K562 (cell line): Measurements from ENCODE around the gene UBXN1. TPM values are rescaled to one million over a fixed set of nuclear protein-coding genes. Genes with fewer than 3 reads are reported as not detected.

Source experiments
- CBX1 ChIP-seq: sonication (generic); IDR thresholded peaks from 2 replicates; pipeline ENCODE4 v1.6.1; 2016; ENCODE audit warnings: antibody characterized with exemption, low read depth, mild to moderate bottlenecking
- E2F3 ChIP-seq: fragments of 250-450 bp; sonication (Bioruptor Pico); IDR thresholded peaks from 2 replicates; pipeline ENCODE4 v1.4.0; 2020; ENCODE audit warnings: mild to moderate bottlenecking
- E2F6 ChIP-seq, 2 experiments: IDR thresholded peaks; 2 replicates each; pipeline ENCODE4 v1.6.1; 2011; ENCODE audit warnings: borderline replicate concordance in 1 of 2, control low read depth in 1 of 2, low read depth in 1 of 2, low read length in 1 of 2, mild to moderate bottlenecking in 1 of 2, mixed read lengths in 1 of 2, moderate library complexity in 1 of 2; ENCODE audit not compliant: insufficient read depth in 1 of 2, insufficient read length in 1 of 2, poor library complexity in 1 of 2, severe bottlenecking in 1 of 2; ENCODE audit errors: extremely low read depth in 1 of 2
- FOS ChIP-seq: IDR thresholded peaks from 3 replicates; pipeline ENCODE4 v1.6.1; 2011; ENCODE audit not compliant: insufficient read length; ENCODE audit errors: extremely low read depth
- GABPB1 ChIP-seq: sonication (generic); formaldehyde crosslinking; IDR thresholded peaks from 2 replicates; pipeline ENCODE4 v1.8.0; 2022; ENCODE audit warnings: mild to moderate bottlenecking, missing genetic modification reagents
- GATAD2B ChIP-seq: fragments of 450-650 bp; IDR thresholded peaks from 2 replicates; pipeline ENCODE4 v1.6.1; 2017; ENCODE audit warnings: mild to moderate bottlenecking, borderline replicate concordance
- JUN ChIP-seq, 2 experiments: sonication (generic) in 1 of 2; formaldehyde crosslinking in 1 of 2; IDR thresholded peaks; 2 replicates each; pipeline versions ENCODE4 v1.6.1 to v1.8.0; 2012 to 2022; ENCODE audit warnings: borderline replicate concordance in 2 of 2, mild to moderate bottlenecking in 2 of 2, improper control_type of control experiment in 1 of 2, low read depth in 1 of 2, low read length in 1 of 2, missing genetic modification reagents in 1 of 2
- KDM1A ChIP-seq, 2 experiments: fragments of 450-650 bp; IDR thresholded peaks; 2 replicates each; pipeline ENCODE4 v1.6.1; 2016; ENCODE audit warnings: mild to moderate bottlenecking in 2 of 2
- MBD2 ChIP-seq: sonication (generic); IDR thresholded peaks from 2 replicates; pipeline ENCODE4 v1.6.1; 2016; ENCODE audit warnings: low read depth, borderline replicate concordance
- NCOA6 ChIP-seq: fragments of 450-650 bp; IDR thresholded peaks from 2 replicates; pipeline ENCODE4 v1.6.1; 2017; ENCODE audit warnings: mild to moderate bottlenecking
- NFIC ChIP-seq: fragments of 450-650 bp; IDR thresholded peaks from 2 replicates; pipeline ENCODE4 v1.6.1; 2017; ENCODE audit warnings: mild to moderate bottlenecking, inconsistent platforms
- NRF1 ChIP-seq, 2 experiments: fragments of 450-650 bp; IDR thresholded peaks in 1 of 2; conservative IDR thresholded peaks in 1 of 2; 2 replicates each; pipeline ENCODE4 v1.6.1; 2014; ENCODE audit warnings: mild to moderate bottlenecking in 2 of 2
- PHTF2 ChIP-seq: fragments of 250-450 bp; sonication (Bioruptor Pico); IDR thresholded peaks from 2 replicates; pipeline ENCODE4 v1.5.0; 2021; ENCODE audit warnings: mild to moderate bottlenecking
- TRIM24 ChIP-seq, 2 experiments: fragments of 450-650 bp; IDR thresholded peaks; 2 replicates each; pipeline ENCODE4 v1.6.1; 2016
- USF1 ChIP-seq: sonication (generic); formaldehyde crosslinking; IDR thresholded peaks from 2 replicates; pipeline ENCODE4 v1.9.0; 2022; ENCODE audit warnings: mild to moderate bottlenecking, missing genetic modification reagents
- ZBTB2 ChIP-seq: fragments of 450-650 bp; IDR thresholded peaks from 2 replicates; pipeline ENCODE4 v1.6.1; 2016; ENCODE audit warnings: antibody characterized with exemption
- ZBTB7A ChIP-seq: IDR thresholded peaks from 2 replicates; pipeline ENCODE4 v1.6.1; 2011; ENCODE audit warnings: low read depth, mild to moderate bottlenecking, low read length, moderate library complexity, borderline replicate concordance; ENCODE audit not compliant: control insufficient read depth
- ZNF24 ChIP-seq: fragments of 450-650 bp; IDR thresholded peaks from 2 replicates; pipeline ENCODE4 v1.6.1; 2016
- ZNF609 ChIP-seq: sonication (generic); formaldehyde crosslinking; IDR thresholded peaks from 2 replicates; pipeline ENCODE4 v1.8.1; 2023; ENCODE audit warnings: missing genetic modification reagents, mild to moderate bottlenecking, borderline replicate concordance
- ZSCAN29 ChIP-seq: fragments of 450-650 bp; IDR thresholded peaks from 2 replicates; pipeline ENCODE4 v1.6.1; 2017
- polyA plus RNA-seq, 8 experiments: library from polyadenylated mRNA; depleted of rRNA in 4 of 8; stranded (reverse) in 5 of 8; unstranded in 3 of 8; fragments of >200 nt; fragmentation: Nextera tagmentation in 2 of 8; fragmentation: Illumina TruSeq in 1 of 8; extraction: Ambion mirVana in 2 of 8; extraction: Trizol in 1 of 8; gene quantifications; 2 replicates each; pipeline versions ENCODE4 v1.2.1 to v1.2.3, GENCODE V29; 2011 to 2014; ENCODE audit warnings: inconsistent platforms in 1 of 8, missing spikeins in 1 of 8
- total RNA-seq, 7 experiments: library from RNA; depleted of rRNA in 6 of 7; stranded (reverse); fragments of >200 nt in 6 of 7; fragmentation: Illumina TruSeq in 2 of 7; extraction: Trizol in 2 of 7; gene quantifications; 2 replicates each; pipeline versions ENCODE4 v1.2.1 to v1.2.3, GENCODE V29; 2011 to 2021; ENCODE audit warnings: low replicate concordance in 1 of 7

Gene UBXN1
- total and polyA plus RNA-seq, 9 of the 15 experiments (the other 6 are each of a cell fraction or from before 2014, with no cell fraction given), result 4.8 to 263 (median 99.7) TPM

GRCh38 chr11:62727165-62727871 lies 48.4 kb upstream of the UBXN1 start, which contains the start of gene HNRNPUL2 (continued):
- TF ChIP-seq ZNF609 (CRISPR knock-in tag), result no peak
- TF ChIP-seq GABPB1 (CRISPR knock-in tag), result peak; percentile 81
- peak; percentile 99 for TF ChIP-seq NRF1 (conservative IDR thresholded peaks at IDR 0.05 in 1 of 2, IDR thresholded peaks at IDR 0.05 in 1 of 2)
- peak; percentile 26 for TF ChIP-seq FOS
- no peak for TF ChIP-seq ZSCAN29
- peak; percentile 47 for TF ChIP-seq USF1 (CRISPR knock-in tag)
- peak in 1 of 2 experiments; percentile 17; a peak in 1 of 4 replicates for TF ChIP-seq TRIM24 (IDR thresholded peaks at IDR 0.05)
- TF ChIP-seq NCOA6, result no peak
- peak; percentile 99 for TF ChIP-seq E2F6 (IDR thresholded peaks at IDR 0.05; ENCODE audit: borderline replicate concordance in 1 of 2, extremely low read depth in 1 of 2, insufficient read depth in 1 of 2, insufficient read length in 1 of 2, low read depth in 1 of 2, low read length in 1 of 2, poor library complexity in 1 of 2, severe bottlenecking in 1 of 2)
- TF ChIP-seq NFIC, result peak; percentile 55
- peak; percentile 94 for TF ChIP-seq GATAD2B
- TF ChIP-seq ZBTB2, result peak; percentile 94
- peak; percentile 68 for TF ChIP-seq ZNF24
- TF ChIP-seq ZBTB7A, result peak; percentile 58; the same call in 1 of the 2 replicates
- no peak for TF ChIP-seq PHTF2 (CRISPR knock-in tag)
- peak; percentile 93 for TF ChIP-seq CBX1
- TF ChIP-seq MBD2, result peak; percentile 89
- TF ChIP-seq JUN (IDR thresholded peaks at IDR 0.05; ENCODE audit: borderline replicate concordance, low read depth, low read length), result peak; percentile 52; the same call in 1 of the 2 replicates
- peak; percentile 94; the same call in 1 of the 2 replicates for TF ChIP-seq JUN (CRISPR knock-in tag; IDR thresholded peaks at IDR 0.05; ENCODE audit: borderline replicate concordance)
- no peak for TF ChIP-seq KDM1A (IDR thresholded peaks at IDR 0.05)
- peak; percentile 94 for TF ChIP-seq E2F3
